HG03135 (cell line): Measurements from ENCODE around the gene SH3GL1.

Source experiments
- ATAC-seq: cut with Tn5 transposase; IDR thresholded peaks from one replicate; pipeline ENCODE4 v1.9.1; 2021; ENCODE audit warnings: mild to moderate bottlenecking, moderate library complexity; ENCODE audit not compliant: unreplicated experiment

SH3GL1 gene

GRCh38 chr19:4376028-4376670 is 24.2 kb downstream of the SH3GL1 start:
- no peak for ATAC-seq

DNA sequence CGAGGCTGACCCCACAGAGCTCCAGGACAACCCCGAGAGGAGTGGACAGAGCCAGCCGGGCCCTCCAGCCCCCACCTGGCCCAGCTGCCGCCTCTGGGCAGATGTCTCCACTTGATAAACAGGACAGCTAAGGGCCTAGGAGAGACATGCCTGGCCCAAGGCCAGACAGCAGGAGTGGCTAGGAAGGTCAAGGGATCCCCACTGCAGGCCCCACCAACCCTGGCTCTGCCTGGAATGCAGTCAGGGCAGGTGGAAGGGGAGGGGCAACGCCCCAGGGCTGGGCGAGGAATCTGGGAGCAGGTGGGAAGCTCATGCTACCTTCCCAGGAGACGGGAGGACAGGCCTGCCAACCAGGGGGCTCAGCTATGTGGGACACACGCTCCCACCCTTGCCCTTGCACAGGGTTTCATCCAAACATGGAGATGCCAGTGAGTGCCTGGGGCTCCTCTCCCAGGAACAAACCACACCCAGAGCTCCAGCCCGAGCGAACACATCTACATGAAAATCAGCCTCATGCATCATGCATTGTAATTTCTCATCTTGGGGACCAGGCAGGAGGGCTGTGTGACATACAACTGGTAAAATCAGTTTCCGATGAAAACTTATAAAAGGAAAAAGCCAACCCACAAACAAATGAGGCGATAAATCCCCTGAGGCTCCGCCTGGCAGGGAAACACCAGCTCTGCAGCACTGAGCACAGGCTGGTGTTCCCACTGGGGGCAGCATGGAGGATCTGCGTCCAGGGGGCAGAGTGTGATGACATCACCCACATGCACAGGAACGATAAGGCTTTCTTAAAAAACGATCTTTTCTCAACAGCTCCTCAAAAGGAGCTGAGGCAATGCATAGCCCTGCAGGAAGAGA is 25.0 kb downstream of the SH3GL1 start:
- ATAC-seq: no peak

DNA sequence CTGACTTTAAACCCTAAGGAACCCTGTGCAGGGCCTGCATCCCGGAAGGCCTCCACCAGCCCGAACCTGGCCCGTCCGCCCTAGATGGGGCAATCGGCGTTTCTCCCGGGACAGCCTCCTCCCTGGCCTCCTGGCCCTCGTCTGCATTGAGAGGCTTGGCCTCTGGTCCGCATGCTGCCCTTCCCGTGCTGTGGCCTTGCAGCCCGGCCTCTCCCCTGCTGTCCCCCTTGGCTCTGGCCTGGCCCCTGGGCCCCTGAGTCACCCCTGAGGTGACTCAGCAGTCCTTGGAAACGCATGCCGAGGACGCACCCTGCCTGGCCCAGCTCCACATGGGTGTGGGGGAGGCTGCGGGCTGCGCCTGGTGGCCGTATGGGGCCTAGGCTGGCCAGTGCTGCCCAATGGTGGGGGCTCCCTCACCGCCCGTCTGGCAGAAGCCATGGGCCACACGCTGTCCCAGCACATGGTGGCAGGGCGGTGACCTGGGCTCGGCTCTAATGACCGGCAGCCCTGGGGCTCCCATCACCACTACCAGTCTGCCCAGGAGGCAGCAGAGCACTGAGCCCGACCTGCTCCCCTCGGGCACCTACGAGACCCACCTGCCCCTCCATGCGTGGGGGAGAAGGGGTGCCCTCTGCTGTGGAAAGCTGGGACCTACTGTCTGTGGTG is 25.7 kb downstream of the SH3GL1 start:
- ATAC-seq: no peak

GRCh38 chr19:4373601-4374497 is 26.5 kb downstream of the SH3GL1 start:
- ATAC-seq: no peak

DNA sequence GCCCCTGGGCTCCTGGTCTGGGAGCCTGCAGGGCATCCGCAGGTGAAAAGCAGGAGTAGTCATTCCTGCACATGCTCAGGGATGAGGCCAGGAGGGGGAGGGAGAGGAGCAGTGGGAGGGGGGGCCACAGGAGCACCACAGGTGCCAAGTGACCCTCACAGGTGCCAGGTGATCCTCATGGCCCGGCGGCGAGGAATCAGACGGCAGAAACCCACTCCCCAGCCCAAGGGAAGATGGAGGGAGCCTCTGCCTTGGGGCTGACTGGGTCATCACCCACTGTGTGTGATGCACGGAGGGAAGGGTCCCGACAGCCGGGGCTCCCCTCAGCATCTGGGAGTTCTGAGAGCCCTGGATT is 27.4 kb downstream of the SH3GL1 start:
- ATAC-seq: no peak

DNA sequence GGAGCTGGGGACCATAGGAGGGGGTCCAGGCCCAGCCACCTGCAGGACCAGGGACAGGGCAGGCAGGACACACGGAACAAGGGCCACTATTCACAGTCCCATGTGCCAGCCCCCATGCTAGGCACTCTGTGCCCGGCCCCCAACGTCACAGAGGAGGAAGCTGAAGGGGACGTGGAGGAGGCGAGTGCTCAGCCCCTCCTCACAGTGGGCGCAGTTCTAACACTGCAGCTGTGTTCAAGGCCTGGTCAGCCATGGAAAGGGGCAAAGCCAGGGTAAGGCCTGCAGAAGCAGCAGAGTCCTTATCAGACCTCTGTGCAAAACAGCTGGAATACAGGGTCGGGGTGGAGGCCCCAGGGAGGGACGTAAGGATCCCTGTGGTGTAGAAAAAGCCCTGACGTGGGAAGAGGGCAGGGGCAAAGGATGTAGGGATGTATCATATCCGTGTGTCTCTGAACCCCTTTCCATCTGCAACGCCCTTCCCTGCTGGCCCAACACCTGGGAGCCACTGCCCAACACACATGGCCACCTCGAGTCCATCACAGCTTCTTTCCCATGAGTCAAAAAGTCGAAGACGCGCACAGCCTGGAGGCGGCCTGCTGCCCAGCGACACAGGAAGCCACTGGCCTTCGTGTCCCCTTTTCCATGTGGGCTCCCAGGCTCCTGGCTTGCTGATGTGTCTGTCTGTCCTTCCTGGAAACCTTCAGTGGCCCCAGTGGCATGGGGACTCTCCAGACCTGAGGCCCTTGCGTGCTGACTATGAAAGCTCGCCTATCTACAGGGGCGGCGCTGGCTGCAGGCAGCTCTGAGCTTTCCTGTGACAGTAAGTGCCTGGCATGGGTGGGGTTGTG is 28.0 kb downstream of the SH3GL1 start:
- ATAC-seq: no peak

- no peak for ATAC-seq
These were observed 28.8 kb downstream of the SH3GL1 start for GRCh38 chr19:4371247-4372164.

DNA sequence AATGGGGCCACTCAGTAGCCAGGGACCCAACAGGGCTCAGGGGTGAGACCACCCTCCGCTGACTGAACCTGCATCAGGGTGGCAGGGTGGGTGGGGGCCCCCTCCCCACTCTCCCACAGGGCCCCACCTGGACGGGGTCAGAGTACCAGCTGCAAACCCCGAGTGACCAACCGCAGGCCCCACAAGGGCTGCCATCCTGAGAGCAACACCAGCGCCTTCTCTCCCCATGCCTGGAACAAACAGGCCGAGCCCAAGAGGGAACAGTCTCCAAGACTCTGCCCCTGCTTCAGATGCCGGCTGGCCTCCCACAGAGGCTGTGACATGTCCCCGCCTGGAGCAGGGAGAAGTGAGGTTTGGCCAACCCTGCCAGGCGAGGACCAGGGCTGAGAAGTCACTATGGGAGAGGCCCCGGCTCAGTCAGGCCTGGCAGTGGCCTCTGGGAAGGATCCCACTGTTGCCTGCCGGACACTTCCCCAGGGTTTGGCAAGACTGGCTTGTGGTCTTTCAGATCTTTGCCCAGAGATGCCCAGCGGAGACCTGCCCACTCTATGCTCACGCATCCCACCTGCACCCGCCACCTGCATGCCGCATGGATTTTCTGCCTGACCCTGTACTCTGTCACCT is 29.8 kb downstream of the SH3GL1 start:
- ATAC-seq: peak; percentile 3

GRCh38 chr19:4369888-4370260 is 30.5 kb downstream of the SH3GL1 start:
- peak; percentile 43 for ATAC-seq

DNA sequence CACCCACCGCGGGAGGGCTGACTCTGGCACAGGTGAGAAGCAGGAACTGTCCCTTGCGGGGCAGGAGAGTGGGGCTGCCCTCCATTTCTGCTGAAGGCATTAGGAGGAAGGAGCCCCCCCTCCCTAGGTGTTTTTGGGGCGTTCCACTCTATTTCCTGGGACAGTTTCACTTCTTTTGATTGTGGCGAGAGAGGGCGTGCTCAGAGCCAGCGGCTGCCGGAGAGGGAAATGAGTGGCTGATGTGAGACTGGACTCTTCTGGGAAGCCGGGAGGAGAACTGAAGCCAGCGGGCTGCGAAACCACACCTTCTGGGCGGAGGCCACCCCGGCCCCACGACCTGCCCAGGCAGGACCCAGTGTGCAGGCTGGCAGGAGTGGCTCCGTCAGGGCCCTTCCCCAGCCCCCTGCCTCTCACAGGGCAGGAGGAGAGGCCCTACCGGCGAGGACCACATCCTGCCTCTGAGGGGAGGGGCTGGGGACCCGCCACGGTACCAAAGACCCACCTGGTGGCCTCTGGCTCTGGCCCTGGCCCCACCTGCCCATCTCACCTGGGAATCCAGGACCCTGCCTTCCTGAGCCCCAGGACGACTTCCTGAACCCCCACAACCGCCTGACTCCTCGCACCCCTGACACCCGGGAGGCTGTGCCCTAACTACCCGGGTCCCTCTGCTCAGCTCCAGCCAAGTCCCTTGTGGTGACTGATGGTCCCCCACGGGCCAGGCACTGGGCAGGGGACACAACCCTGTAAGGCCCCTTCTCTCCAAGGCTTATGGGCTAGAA is 31.0 kb downstream of the SH3GL1 start:
- peak; percentile 43 for ATAC-seq

DNA sequence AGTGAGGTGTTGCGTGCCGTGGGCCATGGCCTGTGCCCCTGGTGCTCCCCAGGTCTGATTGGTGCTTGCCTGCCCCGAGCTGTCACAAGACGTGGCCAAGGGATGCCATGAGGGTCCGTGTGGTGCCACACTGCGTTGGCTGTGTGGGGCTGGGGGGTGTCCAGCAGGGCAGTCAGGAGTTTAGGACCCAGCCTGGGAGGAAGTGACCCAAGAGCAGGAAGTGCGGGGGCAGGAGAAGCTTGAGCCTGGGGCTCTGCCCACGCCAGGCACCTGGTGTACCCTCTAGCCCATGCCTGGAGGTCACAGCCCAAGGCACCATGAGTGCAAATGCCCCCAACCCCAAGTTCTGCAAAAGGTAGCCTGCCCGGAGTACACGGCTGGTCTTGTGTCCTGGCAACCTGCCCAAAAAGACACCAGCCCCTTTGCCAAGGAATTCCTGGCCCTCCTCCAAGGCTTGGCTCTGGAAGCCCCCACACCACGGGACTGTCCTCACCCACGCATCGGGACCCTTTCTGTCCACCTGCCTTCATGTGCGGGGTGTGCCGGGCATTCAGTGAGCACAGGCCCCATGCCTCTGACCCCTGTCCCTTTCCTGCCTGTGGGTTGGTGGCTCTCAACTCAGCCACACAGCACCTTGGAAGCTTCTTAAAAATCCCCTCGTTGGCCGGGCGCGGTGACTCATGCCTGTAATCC is 32.1 kb downstream of the SH3GL1 start:
- ATAC-seq: no peak

DNA sequence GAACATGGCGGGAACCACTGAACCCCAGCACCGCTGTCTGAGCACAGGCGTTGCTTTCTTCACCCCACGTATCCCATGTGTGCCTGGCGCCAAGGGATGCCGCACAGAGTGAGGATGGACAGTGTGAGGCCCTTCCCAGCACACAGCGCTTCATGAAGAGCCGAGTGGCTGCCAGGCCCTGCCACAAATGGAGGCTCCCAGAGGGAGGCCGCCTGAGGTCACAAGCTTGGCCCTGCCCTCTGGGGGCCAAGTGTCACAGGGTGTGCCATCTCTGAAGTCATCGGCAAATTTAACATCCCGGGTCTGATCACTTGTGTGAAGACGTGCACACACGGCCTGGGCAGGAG is 32.6 kb downstream of the SH3GL1 start:
- no peak for ATAC-seq

DNA sequence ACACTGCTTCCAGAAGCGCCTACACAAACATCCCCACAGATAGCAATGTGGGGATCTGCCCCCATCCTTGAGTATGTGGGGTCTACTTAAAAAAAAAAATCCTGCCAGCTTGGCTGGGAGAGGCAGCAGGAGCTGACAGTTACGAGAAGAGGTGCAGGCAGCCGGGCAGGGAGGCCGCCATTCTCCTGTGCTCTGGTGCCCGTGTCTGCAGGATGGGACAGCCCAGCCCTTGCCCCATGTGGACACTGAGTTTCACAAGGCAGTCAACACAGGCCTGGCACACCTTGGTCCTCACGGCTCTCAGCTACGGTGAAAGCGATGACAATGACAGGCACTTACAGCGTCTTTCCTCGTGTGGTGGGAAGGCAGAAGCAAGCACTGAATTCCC is 33.0 kb downstream of the SH3GL1 start:
- no peak for ATAC-seq

DNA sequence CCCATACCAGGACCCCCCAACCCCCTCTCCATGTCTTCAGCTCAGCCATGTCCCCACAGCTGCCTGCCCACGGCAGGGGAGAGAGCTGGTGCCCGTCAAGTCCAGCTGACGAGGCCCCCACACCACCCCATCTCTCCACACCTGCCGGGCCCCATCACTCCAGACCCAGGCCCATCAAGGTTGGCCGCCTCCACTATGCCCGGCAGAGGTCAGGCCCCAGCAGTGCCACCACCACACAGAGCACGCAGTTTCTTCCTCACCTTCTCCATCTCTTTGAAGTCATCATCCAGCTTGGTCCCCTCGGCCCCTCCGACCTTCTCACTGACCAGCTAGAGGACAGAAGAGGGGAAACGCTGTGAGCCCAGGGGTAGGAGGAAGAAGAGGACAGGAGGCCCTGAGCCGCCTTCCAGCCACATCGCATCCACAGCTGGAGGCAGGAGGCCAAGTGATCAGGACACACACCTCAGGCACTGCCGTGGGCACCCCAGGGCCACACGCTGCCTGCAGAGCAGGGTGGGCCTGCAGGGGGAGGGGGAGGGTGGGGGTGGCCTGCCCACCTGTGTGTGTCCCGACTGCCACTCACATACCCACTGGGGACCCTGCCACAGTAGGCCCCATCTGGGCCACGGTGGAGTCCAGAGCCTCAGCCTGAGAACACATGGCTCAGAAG is 33.5 kb downstream of the SH3GL1 start:
- no peak for ATAC-seq

DNA sequence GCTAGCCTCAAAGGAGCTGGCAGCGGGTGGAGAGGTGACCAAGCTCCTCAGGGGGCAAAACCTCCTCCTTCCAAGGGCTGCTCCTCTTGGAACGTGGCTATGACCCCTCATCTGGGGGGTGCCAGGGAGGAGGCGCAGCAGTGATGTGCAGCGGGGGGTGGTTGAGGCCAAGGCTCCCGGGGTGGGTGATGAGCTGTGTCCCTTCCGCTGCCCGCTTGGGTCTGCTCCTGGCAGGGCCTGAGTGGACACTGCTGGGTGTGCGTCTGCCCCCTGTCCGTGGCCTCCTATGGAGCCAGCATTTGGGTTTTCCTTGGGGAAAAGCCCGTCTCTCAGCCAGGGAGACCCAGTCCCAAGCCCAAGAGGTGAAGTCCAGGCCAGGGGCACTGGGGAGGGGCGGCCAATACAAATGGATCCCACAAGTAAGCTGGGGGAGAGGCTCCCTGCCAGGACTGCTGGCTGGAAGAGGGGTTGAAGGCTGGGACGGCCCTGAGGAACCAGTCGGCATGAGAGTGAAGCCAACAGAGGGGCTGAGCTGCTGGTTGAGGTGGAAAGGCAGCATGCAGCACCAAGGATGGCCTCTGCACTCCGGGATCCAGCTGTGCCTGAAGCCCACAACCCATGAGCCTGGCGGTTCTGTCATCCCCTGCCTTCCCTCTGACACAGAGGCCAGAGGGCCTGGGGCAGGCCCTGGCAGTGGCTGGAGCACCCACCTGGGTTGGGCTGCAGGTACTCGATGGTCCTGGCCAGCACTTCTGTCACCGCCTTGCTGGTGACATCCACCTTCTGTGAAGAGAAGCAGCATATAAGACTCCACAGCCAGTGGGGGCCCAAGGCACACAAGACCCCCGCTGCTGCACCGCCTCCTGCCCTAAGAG is 34.3 kb downstream of the SH3GL1 start:
- no peak for ATAC-seq

- ATAC-seq: no peak
These were observed 35.0 kb downstream of the SH3GL1 start for GRCh38 chr19:4365341-4365740.
